Trophoblast cell (in vitro differentiated cells and primary cell): Measurements from ENCODE around the gene TESK1.

ENCODE experiments used
- DNase-seq, 2 donors: peaks; one replicate each; pipeline ENCODE4 v3.0.0-alpha.2; 2016
- H2AFZ ChIP-seq: 2 replicates; pipeline ENCODE4 v1.6.1; 2013; ENCODE audit warnings: low read length, moderate library complexity, mild to moderate bottlenecking; ENCODE audit not compliant: insufficient read depth, poor library complexity
- H2AK5ac ChIP-seq: 2 replicates; pipeline ENCODE4 v1.6.1; 2013; ENCODE audit warnings: mild to moderate bottlenecking, low read length
- H2BK120ac ChIP-seq: 2 replicates; pipeline ENCODE4 v1.6.1; 2013; ENCODE audit warnings: low read length, mild to moderate bottlenecking, moderate library complexity; ENCODE audit not compliant: insufficient read depth, poor library complexity
- H2BK12ac ChIP-seq: 2 replicates; pipeline ENCODE4 v1.6.1; 2013; ENCODE audit warnings: mild to moderate bottlenecking, low read length, moderate library complexity
- H2BK5ac ChIP-seq: 2 replicates; pipeline ENCODE4 v1.6.1; 2013; ENCODE audit warnings: low read length, low read depth, moderate library complexity, mild to moderate bottlenecking; ENCODE audit not compliant: poor library complexity
- H3K14ac ChIP-seq: 2 replicates; pipeline ENCODE4 v1.6.1; 2013; ENCODE audit warnings: mild to moderate bottlenecking, low read length
- H3K18ac ChIP-seq: 2 replicates; pipeline ENCODE4 v1.6.1; 2013; ENCODE audit warnings: mild to moderate bottlenecking, low read length
- H3K23ac ChIP-seq: 2 replicates; pipeline ENCODE4 v1.6.1; 2013; ENCODE audit warnings: low read length
- H3K27ac ChIP-seq: 2 replicates; pipeline ENCODE4 v1.5.1; 2013; ENCODE audit warnings: low read depth, mild to moderate bottlenecking, inconsistent platforms, low read length, moderate library complexity
- H3K27me3 ChIP-seq: 2 replicates; pipeline ENCODE4 v1.6.1; 2013; ENCODE audit warnings: inconsistent platforms, mild to moderate bottlenecking, low read length, moderate library complexity; ENCODE audit not compliant: insufficient read depth
- H3K36me3 ChIP-seq, 2 experiments: 1 replicate in 1 of 2; 2 replicates in 1 of 2; pipeline ENCODE4 v1.6.1; 2013; ENCODE audit warnings: low read length in 2 of 2, mild to moderate bottlenecking in 2 of 2, moderate library complexity in 1 of 2; ENCODE audit not compliant: insufficient read depth in 2 of 2, control insufficient read depth in 1 of 2
- H3K4ac ChIP-seq: 2 replicates; pipeline ENCODE4 v1.6.1; 2013; ENCODE audit warnings: low read depth, mild to moderate bottlenecking, low read length, moderate library complexity
- H3K4me1 ChIP-seq, 2 experiments: 1 replicate in 1 of 2; 2 replicates in 1 of 2; pipeline ENCODE4 v1.6.1; 2013; ENCODE audit warnings: low read length in 2 of 2, mild to moderate bottlenecking in 2 of 2, moderate library complexity in 1 of 2; ENCODE audit not compliant: insufficient read depth in 2 of 2, control insufficient read depth in 1 of 2
- H3K4me2 ChIP-seq: 2 replicates; pipeline ENCODE4 v1.6.1; 2013; ENCODE audit warnings: inconsistent platforms, mild to moderate bottlenecking, low read length, moderate library complexity
- H3K4me3 ChIP-seq: 2 replicates; pipeline ENCODE4 v1.5.1; 2013; ENCODE audit warnings: mild to moderate bottlenecking, low read depth, low read length, inconsistent platforms
- H3K79me1 ChIP-seq: one replicate; pipeline ENCODE4 v1.6.1; 2013; ENCODE audit warnings: low read length
- H3K79me2 ChIP-seq: 2 replicates; pipeline ENCODE4 v1.6.1; 2013; ENCODE audit warnings: low read length, mild to moderate bottlenecking; ENCODE audit not compliant: control insufficient read depth, insufficient read depth, poor library complexity
- H3K9ac ChIP-seq: 2 replicates; pipeline ENCODE4 v1.6.1; 2013; ENCODE audit warnings: mild to moderate bottlenecking, low read length
- H3K9me3 ChIP-seq: 2 replicates; pipeline ENCODE4 v1.6.1; 2013; ENCODE audit warnings: low read depth, mild to moderate bottlenecking, control low read depth, inconsistent platforms, low read length; ENCODE audit not compliant: insufficient read depth
- H4K12ac ChIP-seq: 2 replicates; pipeline ENCODE4 v1.6.1; 2013; ENCODE audit warnings: low read depth, mild to moderate bottlenecking, low read length, moderate library complexity
- H4K8ac ChIP-seq: 2 replicates; pipeline ENCODE4 v1.6.1; 2013; ENCODE audit warnings: low read depth, mild to moderate bottlenecking, low read length, moderate library complexity
- H4K91ac ChIP-seq: one replicate; pipeline ENCODE4 v1.6.1; 2013; ENCODE audit warnings: low read depth, mild to moderate bottlenecking, low read length, moderate library complexity
- WGBS: extraction: QIAGEN DNeasy Blood & Tissue Kit; methylation state at CpG from one replicate; pipeline ENCODE4 v1.1.7; 2013; ENCODE audit warnings: missing lambda C conversion rate; ENCODE audit not compliant: insufficient read length, insufficient coverage; ENCODE audit errors: extremely low coverage; 5-methylcytosine and 5-hydroxymethylcytosine counted together

Gene TESK1

GRCh38 chr9:35653611-35654010 is 48.5 kb downstream of the TESK1 start:
- Histone ChIP-seq H3K79me1 (peaks cover 10% of the 10 kb centered on the region), H2AFZ (no peak overlapping the region), H2BK12ac (no peak overlapping the region), H3K18ac (no peak overlapping the region), H3K23ac (no peak overlapping the region), H3K14ac (no peak overlapping the region), H3K4ac (no peak overlapping the region), H2BK120ac (no peak overlapping the region), H4K12ac (no peak overlapping the region), H2AK5ac (no peak overlapping the region), H3K79me2 (peaks cover 4% of the 10 kb centered on the region), H3K4me2 (no peak overlapping the region), H3K36me3 (no peaks in the 10 kb centered on the region), H3K9me3 (no peaks in the 10 kb centered on the region), H3K4me1 (peaks cover 10 to 11% of the 10 kb centered on the region in 2 experiments), H3K4me3 (no peak overlapping the region), H4K91ac (no peak overlapping the region), H3K9ac (no peak overlapping the region), H3K27ac (no peak overlapping the region), H4K8ac (no peak overlapping the region), H2BK5ac (no peak overlapping the region), H3K27me3 (no peaks in the 10 kb centered on the region)
- no CpG with 5 or more reads among the region's 2 CpGs for WGBS
- peak; percentile 74 to 88 for DNase-seq

GRCh38 chr9:35656348-35656747 is 51.3 kb downstream of the TESK1 start:
- Histone ChIP-seq H3K27me3 (no peaks in the 10 kb centered on the region), H4K91ac (no peak overlapping the region), H3K4me2 (no peak overlapping the region), H2BK12ac (no peak overlapping the region), H3K14ac (no peak overlapping the region), H3K4me3 (no peak overlapping the region), H2BK5ac (no peak overlapping the region), H3K79me1 (peaks cover 10% of the 10 kb centered on the region), H3K27ac (no peak overlapping the region), H2BK120ac (no peak overlapping the region), H2AK5ac (no peak overlapping the region), H4K8ac (no peak overlapping the region), H3K9me3 (no peaks in the 10 kb centered on the region), H3K79me2 (peaks cover 4% of the 10 kb centered on the region), H2AFZ (no peak overlapping the region), H3K18ac (no peak overlapping the region), H3K4ac (no peak overlapping the region), H3K36me3 (peaks cover 8 to 9% of the 10 kb centered on the region in 2 experiments), H4K12ac (no peak overlapping the region), H3K9ac (no peak overlapping the region), H3K23ac (no peak overlapping the region), H3K4me1 (peaks cover 4 to 6% of the 10 kb centered on the region in 2 experiments)
- no CpG with 5 or more reads among the region's 17 CpGs for WGBS
- peak; percentile 15 to 53 for DNase-seq

- Histone ChIP-seq H3K9ac (no peak overlapping the region), H3K79me1 (peaks cover 10% of the 10 kb centered on the region), H4K12ac (no peak overlapping the region), H3K4me1 (peaks cover 4 to 7% of the 10 kb centered on the region in 2 experiments), H3K4me3 (peak overlapping the region; percentile 48), H3K4me2 (peak overlapping the region; percentile 81), H3K27ac (peak overlapping the region; percentile 2), H3K36me3 (peaks cover 8 to 12% of the 10 kb centered on the region in 2 experiments), H2AK5ac (no peak overlapping the region), H3K23ac (no peak overlapping the region), H3K79me2 (peaks cover 4% of the 10 kb centered on the region), H3K27me3 (no peaks in the 10 kb centered on the region), H4K91ac (peak overlapping the region; percentile 34), H3K18ac (no peak overlapping the region), H3K4ac (no peak overlapping the region), H2AFZ (peak overlapping the region; percentile 23), H4K8ac (peak overlapping the region; percentile 47), H3K14ac (no peak overlapping the region), H2BK5ac (no peak overlapping the region), H2BK120ac (no peak overlapping the region), H3K9me3 (no peaks in the 10 kb centered on the region), H2BK12ac (no peak overlapping the region)
- 100% methylated on average over 1 of the region's 25 CpGs for WGBS
- peak in 1 of 2 donors; percentile 71 for DNase-seq
Measured at GRCh38 chr9:35656831-35657545, 51.9 kb downstream of the TESK1 start.

DNA sequence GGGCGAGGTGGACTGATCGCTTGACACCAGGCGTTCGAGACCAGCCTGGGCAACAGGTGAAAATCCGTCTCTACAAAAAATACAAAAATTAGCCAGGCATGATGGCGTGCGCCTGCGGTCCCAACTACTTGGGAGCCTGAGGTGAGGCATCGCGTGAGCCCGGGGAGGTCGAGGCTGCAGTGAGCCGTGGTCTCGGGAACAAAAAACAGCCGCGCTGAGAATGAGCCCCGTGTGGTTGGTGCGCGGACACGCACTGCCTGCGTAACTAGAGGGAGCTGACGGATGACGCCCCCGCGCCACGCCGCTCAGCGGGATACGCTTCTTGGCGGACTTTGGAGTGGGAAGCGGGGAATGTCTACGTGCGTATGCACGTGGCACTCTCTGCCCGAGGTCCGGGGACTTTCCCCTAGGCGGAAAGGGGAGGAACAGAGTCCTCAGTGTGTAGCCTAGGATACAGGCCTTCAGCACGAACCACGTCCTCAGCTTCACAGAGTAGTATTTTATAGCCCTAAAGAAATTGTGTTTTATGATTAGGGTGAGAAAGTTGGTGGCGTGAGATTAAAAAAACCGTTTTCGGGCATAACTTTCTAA is 52.6 kb downstream of the TESK1 start, which contains the start of gene RMRP:
Gene RMRP, minus strand, starts transcription at position 474 of the 591 bp plus-strand sequence.
- Histone ChIP-seq H3K23ac (no peak within 1 kb of the TSS), H3K27ac (peak within 1 kb of the TSS; percentile 86), H4K91ac (peak within 1 kb of the TSS; percentile 97), H2BK120ac (peak within 1 kb of the TSS; percentile 89), H3K4me3 (peak within 1 kb of the TSS; percentile 85), H2AK5ac (peak within 1 kb of the TSS; percentile 67), H3K4ac (peak within 1 kb of the TSS; percentile 85), H3K9ac (peak within 1 kb of the TSS; percentile 83), H2BK5ac (peak within 1 kb of the TSS; percentile 94), H3K18ac (peak within 1 kb of the TSS; percentile 91), H4K12ac (peak within 1 kb of the TSS; percentile 96), H3K27me3 (no peaks in the 10 kb centered on the region), H2BK12ac (no peak within 1 kb of the TSS), H3K4me1 (peaks cover 2 to 11% of the 10 kb centered on the region in 2 experiments), H3K79me2 (peaks cover 4% of the 10 kb centered on the region), H4K8ac (peak within 1 kb of the TSS; percentile 98), H3K14ac (peak within 1 kb of the TSS; percentile 97), H3K79me1 (peaks cover 10% of the 10 kb centered on the region), H3K9me3 (no peaks in the 10 kb centered on the region), H2AFZ (peak within 1 kb of the TSS; percentile 92), H3K36me3 (peaks cover 13 to 16% of the 10 kb centered on the region in 2 experiments), H3K4me2 (peak within 1 kb of the TSS; percentile 95)
- WGBS, result no CpG with 5 or more reads among the region's 42 CpGs
- DNase-seq, result peak; percentile 99 to 100
